Fibroblast of pulmonary artery (primary cell): ENCODE data around the gene PTPRE.

Experiments used
- DNase-seq: peaks from one replicate; pipeline ENCODE4 v3.0.0-alpha.2; 2010; ENCODE audit warnings: low read depth
- H3K4me3 ChIP-seq: replicated peaks from 2 replicates; pipeline ENCODE4 v1.5.1; 2011; ENCODE audit warnings: low read depth, mild to moderate bottlenecking, control low read depth, low read length, moderate library complexity
- TF ChIP-seq, protein P1 (sequence below): IDR thresholded peaks from 2 replicates; pipeline ENCODE4 v1.5.1; 2011; ENCODE audit warnings: mild to moderate bottlenecking, control low read depth, low read length, inconsistent platforms; ENCODE audit errors: missing control alignments

PTPRE gene

DNA sequence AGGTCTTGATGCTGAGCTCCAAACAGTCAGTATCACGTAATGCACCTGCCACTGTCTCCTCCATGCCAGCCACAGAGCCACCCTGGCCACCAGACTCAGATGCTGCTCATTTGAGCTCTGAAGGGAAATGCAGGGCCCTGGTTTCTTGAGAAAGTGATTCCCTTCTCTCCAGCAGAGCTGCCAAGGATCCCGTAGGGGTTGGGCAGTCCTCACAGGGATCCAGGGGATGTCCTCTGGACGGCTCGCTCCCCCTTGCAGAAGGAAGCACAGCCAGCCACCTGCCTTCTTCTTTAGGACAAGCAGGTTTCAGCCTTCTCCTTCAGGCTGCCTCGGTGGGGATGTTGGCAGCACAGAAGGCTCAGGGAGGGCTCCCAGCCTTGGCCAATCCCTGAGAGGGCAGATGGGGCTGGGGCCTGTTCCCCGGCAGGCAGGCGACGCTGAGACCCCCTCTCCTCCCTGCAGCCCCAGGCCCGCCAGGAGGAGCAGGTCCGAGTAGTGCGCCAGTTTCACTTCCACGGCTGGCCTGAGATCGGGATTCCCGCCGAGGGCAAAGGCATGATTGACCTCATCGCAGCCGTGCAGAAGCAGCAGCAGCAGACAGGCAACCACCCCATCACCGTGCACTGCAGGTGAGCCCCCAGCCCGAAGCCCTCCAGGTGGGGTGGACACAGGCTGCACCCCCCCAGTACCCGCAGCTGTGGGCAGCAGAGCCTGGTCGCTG, 170.4 kb downstream of the PTPRE start:
- TF ChIP-seq, protein P1, sequence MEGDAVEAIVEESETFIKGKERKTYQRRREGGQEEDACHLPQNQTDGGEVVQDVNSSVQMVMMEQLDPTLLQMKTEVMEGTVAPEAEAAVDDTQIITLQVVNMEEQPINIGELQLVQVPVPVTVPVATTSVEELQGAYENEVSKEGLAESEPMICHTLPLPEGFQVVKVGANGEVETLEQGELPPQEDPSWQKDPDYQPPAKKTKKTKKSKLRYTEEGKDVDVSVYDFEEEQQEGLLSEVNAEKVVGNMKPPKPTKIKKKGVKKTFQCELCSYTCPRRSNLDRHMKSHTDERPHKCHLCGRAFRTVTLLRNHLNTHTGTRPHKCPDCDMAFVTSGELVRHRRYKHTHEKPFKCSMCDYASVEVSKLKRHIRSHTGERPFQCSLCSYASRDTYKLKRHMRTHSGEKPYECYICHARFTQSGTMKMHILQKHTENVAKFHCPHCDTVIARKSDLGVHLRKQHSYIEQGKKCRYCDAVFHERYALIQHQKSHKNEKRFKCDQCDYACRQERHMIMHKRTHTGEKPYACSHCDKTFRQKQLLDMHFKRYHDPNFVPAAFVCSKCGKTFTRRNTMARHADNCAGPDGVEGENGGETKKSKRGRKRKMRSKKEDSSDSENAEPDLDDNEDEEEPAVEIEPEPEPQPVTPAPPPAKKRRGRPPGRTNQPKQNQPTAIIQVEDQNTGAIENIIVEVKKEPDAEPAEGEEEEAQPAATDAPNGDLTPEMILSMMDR = no peak
- H3K4me3 ChIP-seq = no peak overlapping the region
- no peak for DNase-seq

DNA sequence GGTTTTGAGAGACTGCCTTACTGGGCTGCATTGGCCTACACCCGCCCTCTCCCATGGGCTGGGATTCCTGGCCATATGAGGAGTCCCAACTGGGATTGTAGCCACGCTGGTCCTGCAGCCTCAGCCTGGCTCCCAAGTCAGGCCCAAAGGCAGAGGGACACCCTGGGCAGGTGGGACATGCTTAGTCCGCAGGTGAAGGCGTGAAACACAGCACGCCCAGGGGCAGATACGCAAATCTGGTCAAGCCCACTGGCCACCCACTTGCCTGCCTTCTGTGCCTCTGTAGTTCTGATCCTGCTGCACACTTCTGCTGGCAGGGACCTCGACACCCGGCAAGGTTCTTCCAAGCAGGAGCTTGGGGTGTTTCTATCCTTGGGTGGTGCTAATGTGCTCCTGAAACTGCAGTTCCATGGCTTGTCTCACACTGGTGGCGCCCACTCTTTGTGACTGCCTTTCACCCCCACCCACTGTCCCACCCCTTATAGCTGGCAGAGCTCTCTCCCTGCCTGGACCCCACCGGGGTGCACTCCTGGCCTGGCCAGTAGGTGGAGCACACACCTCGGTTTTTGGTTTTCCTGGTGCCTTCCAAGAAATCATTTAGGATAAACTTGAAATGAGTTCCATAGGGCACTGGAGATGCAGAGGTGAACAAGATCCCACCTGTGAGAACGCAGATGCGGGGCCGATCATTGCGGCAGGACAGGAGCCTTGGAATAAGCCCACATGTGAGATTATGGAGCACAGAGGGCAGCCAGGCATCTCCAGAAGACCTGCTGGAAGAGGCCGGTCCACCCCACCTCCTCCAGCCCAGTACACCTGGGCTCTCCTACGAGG, 171.4 kb downstream of the PTPRE start:
- no peak overlapping the region for H3K4me3 ChIP-seq
- TF ChIP-seq, protein P1 = peak; percentile 86
- peak; percentile 60 for DNase-seq

DNA sequence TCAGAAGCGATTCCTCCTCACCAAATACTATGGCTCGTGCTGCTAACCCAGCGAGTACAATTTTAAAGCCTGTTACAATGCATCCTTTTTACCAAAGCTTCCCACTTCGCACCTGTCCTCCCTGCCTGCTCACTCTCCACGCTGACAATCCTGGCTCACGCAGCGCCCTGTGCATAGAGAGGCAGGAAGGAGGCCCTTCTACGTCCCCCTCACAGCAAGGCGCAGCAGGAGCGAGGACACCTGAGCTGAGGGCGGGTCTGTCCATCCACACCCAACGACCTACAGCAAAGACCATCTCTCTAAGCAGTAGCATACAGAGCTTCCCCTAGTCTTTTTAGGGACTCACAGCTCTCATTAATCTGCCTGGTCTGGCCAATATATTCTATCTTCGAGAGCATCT, 173.3 kb downstream of the PTPRE start:
- TF ChIP-seq, protein P1 = no peak
- no peak for DNase-seq
- no peak overlapping the region for H3K4me3 ChIP-seq

DNA sequence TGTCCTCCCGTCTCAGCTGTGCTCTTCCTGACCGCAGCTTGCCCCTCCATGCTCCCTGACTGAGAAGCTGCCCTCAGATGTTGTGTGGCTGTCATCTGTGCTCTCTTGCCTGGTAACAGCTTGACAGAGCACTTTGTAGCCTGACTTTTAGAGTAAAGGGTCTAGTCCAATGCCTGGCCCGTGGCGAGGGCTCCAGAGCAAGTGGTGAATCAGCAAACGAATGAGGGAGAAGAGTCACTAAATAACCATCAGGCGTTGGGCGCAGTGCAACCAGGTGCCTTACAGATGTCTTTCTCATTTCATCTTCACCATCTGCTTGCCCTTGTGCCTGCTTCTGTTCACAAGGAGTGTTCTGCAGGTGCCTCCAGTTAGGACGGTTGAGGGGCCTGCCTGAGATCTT, 173.7 kb downstream of the PTPRE start:
- no peak for DNase-seq
- TF ChIP-seq, protein P1 = no peak
- H3K4me3 ChIP-seq = no peak overlapping the region

DNA sequence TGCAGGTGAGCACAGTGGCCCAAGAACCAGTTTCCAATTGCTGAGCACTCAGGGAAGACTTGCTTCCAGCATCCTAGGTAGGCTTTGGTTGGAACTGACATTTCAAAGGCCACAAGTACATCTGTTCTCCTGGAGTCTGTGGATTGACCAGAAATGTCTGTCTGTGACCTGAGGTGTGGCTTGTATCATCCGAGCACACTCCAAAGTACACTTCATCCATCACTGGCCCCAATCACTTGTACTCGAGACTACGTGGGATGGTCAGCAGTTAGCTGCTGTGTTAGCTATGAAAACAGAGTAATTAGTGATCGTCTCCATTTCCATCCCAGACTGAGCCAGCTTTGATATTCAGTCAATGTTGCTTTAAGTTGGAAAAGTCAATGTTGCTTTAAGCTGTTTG, 174.3 kb downstream of the PTPRE start:
- DNase-seq = no peak
- no peak overlapping the region for H3K4me3 ChIP-seq

DNA sequence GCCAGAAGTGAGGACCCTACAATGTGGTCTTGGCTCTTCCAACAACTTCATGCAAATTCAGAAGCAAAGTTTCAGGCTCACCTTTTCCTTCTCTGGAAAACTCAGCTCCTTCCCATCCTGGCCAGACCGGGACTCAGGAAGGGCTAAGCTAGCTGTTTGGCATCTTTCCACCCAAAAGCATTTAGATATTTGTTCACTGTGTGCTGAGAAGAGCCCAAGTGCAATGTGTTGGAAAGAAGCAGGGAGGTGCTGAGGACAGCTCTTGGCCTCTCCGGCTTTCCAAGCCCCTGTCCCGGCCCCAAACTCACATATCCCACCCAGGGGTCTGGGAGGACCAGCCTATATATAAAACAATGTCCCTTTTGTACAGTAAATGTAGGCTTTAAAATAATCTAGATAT, 174.8 kb downstream of the PTPRE start:
- TF ChIP-seq, protein P1 = no peak
- H3K4me3 ChIP-seq = no peak overlapping the region
- DNase-seq = peak; percentile 19

More for the DNA sequence above, 174.3 kb downstream of the PTPRE start:
- TF ChIP-seq, protein P1 = no peak
